Keratinocyte (primary cell): ENCODE results near the gene ATXN7L1.

Source experiments
- EZH2 ChIP-seq: IDR thresholded peaks from one replicate; pipeline ENCODE4 v1.6.1; 2012; ENCODE audit warnings: inconsistent platforms, mild to moderate bottlenecking, low read length, moderate library complexity
- TF ChIP-seq, protein P1 (sequence below), 3 experiments: IDR thresholded peaks in 1 of 3; conservative IDR thresholded peaks in 1 of 3; optimal IDR thresholded peaks in 1 of 3; 2 replicates in 2 of 3; 3 replicates in 1 of 3; pipeline versions ENCODE3 to v1.5.1; 2011; ENCODE audit warnings: low read length in 3 of 3, mild to moderate bottlenecking in 3 of 3, moderate library complexity in 2 of 3, control low read depth in 1 of 3, inconsistent platforms in 1 of 3; ENCODE audit not compliant: insufficient read depth in 2 of 3; ENCODE audit errors: extremely low read depth in 1 of 3

DNA sequence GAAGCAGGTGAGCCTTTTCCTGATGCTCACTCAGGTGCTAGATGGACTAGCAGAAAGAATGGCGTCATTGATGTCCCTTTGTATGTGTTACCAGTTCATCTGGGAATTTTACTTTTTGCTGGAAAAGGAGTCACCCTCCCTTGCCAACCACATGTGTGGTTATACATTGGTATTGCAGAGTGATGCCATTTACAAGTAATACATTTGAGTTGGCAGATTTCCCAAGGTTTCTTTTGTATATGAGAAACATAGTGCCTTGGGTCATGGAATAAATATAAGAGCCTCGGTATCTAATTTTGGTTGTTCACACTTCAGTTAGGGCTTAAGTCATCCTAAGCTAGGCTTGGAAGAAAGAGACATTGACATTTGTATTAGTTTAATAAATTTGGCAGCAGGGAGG, 10.4 kb upstream of the ATXN7L1 start:
- TF ChIP-seq, protein P1, sequence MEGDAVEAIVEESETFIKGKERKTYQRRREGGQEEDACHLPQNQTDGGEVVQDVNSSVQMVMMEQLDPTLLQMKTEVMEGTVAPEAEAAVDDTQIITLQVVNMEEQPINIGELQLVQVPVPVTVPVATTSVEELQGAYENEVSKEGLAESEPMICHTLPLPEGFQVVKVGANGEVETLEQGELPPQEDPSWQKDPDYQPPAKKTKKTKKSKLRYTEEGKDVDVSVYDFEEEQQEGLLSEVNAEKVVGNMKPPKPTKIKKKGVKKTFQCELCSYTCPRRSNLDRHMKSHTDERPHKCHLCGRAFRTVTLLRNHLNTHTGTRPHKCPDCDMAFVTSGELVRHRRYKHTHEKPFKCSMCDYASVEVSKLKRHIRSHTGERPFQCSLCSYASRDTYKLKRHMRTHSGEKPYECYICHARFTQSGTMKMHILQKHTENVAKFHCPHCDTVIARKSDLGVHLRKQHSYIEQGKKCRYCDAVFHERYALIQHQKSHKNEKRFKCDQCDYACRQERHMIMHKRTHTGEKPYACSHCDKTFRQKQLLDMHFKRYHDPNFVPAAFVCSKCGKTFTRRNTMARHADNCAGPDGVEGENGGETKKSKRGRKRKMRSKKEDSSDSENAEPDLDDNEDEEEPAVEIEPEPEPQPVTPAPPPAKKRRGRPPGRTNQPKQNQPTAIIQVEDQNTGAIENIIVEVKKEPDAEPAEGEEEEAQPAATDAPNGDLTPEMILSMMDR (optimal IDR thresholded peaks at IDR 0.05 in 1 of 3, IDR thresholded peaks at IDR 0.05 in 1 of 3, conservative IDR thresholded peaks at IDR 0.05 in 1 of 3; ENCODE audit: extremely low read depth in 1 of 3, insufficient read depth in 2 of 3, low read length in 3 of 3), result no peak
- TF ChIP-seq EZH2, result no peak
